B cell (primary cell): ENCODE results near the gene SIAH2. TPM values are rescaled to one million over a fixed set of nuclear protein-coding genes. Genes with fewer than 3 reads are reported as not detected.

Experiments used
- ATAC-seq: fragments of 200-7000 bp; cut with Tn5 transposase; one replicate; pipeline ENCODE4 v1.10.0; 2021; ENCODE audit warnings: low read depth, mild to moderate bottlenecking, moderate number of reproducible peaks, moderate library complexity
- CTCF ChIA-PET: fragments of 350-600 bp; sonication (Branson Sonifier 250); formaldehyde crosslinking; loops from one replicate; lab custom pipeline; 2021; ENCODE audit warnings: antibody characterized with exemption, inconsistent platforms; lab: Charles Lee
- POLR2A ChIA-PET: fragments of 350-600 bp; sonication (Branson Sonifier 250); formaldehyde crosslinking; loops from one replicate; lab custom pipeline; 2021; ENCODE audit warnings: antibody characterized with exemption; lab: Charles Lee
- DNase-seq: peaks from one replicate; pipeline ENCODE4 v3.0.0; 2013
- H2AFZ ChIP-seq: 2 replicates; pipeline ENCODE4 v1.6.1; 2012; ENCODE audit warnings: mild to moderate bottlenecking, low read depth, low read length; ENCODE audit not compliant: insufficient read depth, poor library complexity, severe bottlenecking
- H3K27ac ChIP-seq, 2 donors: 1 replicate in 1 of 2; 2 replicates in 1 of 2; pipeline ENCODE4 v1.5.1; 2012 to 2013; ENCODE audit warnings: low read length in 2 of 2, mild to moderate bottlenecking in 2 of 2, moderate library complexity in 1 of 2
- H3K27me3 ChIP-seq, 4 experiments: fragments of 200-600 bp in 1 of 4; sonication (generic) in 1 of 4; replicated peaks in 1 of 4; 1 replicate in 2 of 4; 2 replicates in 2 of 4; pipeline versions ENCODE4 v1.6.1 to v1.7.0; 2013 to 2016; ENCODE audit warnings: low read length in 3 of 4, mild to moderate bottlenecking in 2 of 4, mixed read lengths in 1 of 4, moderate library complexity in 1 of 4; ENCODE audit not compliant: insufficient read depth in 4 of 4, control insufficient read depth in 3 of 4; ENCODE audit errors: control extremely low read depth in 1 of 4
- H3K36me3 ChIP-seq, 2 experiments: replicated peaks in 1 of 2; 1 replicate in 1 of 2; 2 replicates in 1 of 2; pipeline versions ENCODE4 v1.6.1 to v1.7.1; 2013; ENCODE audit warnings: low read length in 1 of 2; ENCODE audit not compliant: insufficient read depth in 2 of 2, control insufficient read depth in 1 of 2; ENCODE audit errors: control extremely low read depth in 1 of 2, extremely low read depth in 1 of 2
- H3K4me1 ChIP-seq, 2 donors: fragments of 200-600 bp in 1 of 2; sonication (generic) in 1 of 2; 1 replicate in 1 of 2; 2 replicates in 1 of 2; pipeline versions ENCODE4 v1.5.1 to v1.6.1; 2013 to 2017; ENCODE audit warnings: low read length in 2 of 2; ENCODE audit not compliant: control insufficient read depth in 2 of 2, insufficient read depth in 2 of 2
- H3K4me2 ChIP-seq: replicated peaks from 2 replicates; pipeline ENCODE3; 2012; ENCODE audit warnings: mild to moderate bottlenecking, low read depth, low read length; ENCODE audit not compliant: poor library complexity, severe bottlenecking
- H3K4me3 ChIP-seq, 5 experiments: fragments of 200-600 bp in 1 of 5; sonication (generic) in 1 of 5; 1 replicate in 3 of 5; 2 replicates in 2 of 5; pipeline versions ENCODE4 v1.5.1 to v1.7.0; 2011 to 2016; ENCODE audit warnings: low read length in 4 of 5, mild to moderate bottlenecking in 4 of 5, low read depth in 2 of 5, control low read depth in 1 of 5, moderate library complexity in 1 of 5; ENCODE audit not compliant: insufficient read depth in 1 of 5; ENCODE audit errors: control extremely low read depth in 1 of 5, extremely low read depth in 1 of 5
- H3K79me2 ChIP-seq: fragments of 200-600 bp; sonication (generic); one replicate; pipeline ENCODE4 v1.6.0; 2016; ENCODE audit warnings: low read length; ENCODE audit not compliant: control insufficient read depth, insufficient read depth
- H3K9ac ChIP-seq: fragments of 200-600 bp; sonication (generic); 2 replicates; pipeline ENCODE4 v1.6.1; 2017; ENCODE audit warnings: mild to moderate bottlenecking, low read length, moderate library complexity
- H3K9me3 ChIP-seq, 3 donors: one replicate each; pipeline versions ENCODE4 v1.6.1 to v1.7.1; 2013; ENCODE audit warnings: low read length in 2 of 3; ENCODE audit not compliant: control insufficient read depth in 2 of 3, insufficient read depth in 1 of 3; ENCODE audit errors: control extremely low read depth in 1 of 3
- H4K20me1 ChIP-seq: 2 replicates; pipeline ENCODE4 v1.6.0; 2012; ENCODE audit warnings: mild to moderate bottlenecking, low read length; ENCODE audit not compliant: insufficient read depth, control insufficient read depth, poor library complexity, severe bottlenecking
- H3K27ac Mint-ChIP-seq: one replicate; pipeline ENCODE4 v1.8.0; 2021; ENCODE audit warnings: mixed read lengths
- H3K27me3 Mint-ChIP-seq: one replicate; pipeline ENCODE4 v1.8.0; 2021; ENCODE audit warnings: mixed read lengths
- H3K4me1 Mint-ChIP-seq: one replicate; pipeline ENCODE4 v1.8.0; 2021; ENCODE audit warnings: mixed read lengths
- H3K4me3 Mint-ChIP-seq: one replicate; pipeline ENCODE4 v1.8.0; 2021; ENCODE audit warnings: mixed read lengths
- H3K9me3 Mint-ChIP-seq: one replicate; pipeline ENCODE4 v1.8.0; 2022; ENCODE audit warnings: mixed read lengths; ENCODE audit not compliant: insufficient read depth
- EZH2 ChIP-seq: IDR thresholded peaks from 2 replicates; pipeline ENCODE4 v1.6.1; 2012; ENCODE audit warnings: borderline replicate concordance, low read depth, mild to moderate bottlenecking, moderate library complexity, low read length; ENCODE audit not compliant: insufficient read depth, poor library complexity, severe bottlenecking
- WGBS: methylation state at CpG from one replicate; pipeline ENCODE4 v1.1.5; 2013; ENCODE audit warnings: missing lambda C conversion rate; ENCODE audit not compliant: insufficient coverage; 5-methylcytosine and 5-hydroxymethylcytosine counted together
- intact Hi-C: fragments of 100-400 bp; cut with micrococcal nuclease; formaldehyde crosslinking; loops from one replicate; pipeline ENCODE4 v1.10.0; 2022
- polyA plus RNA-seq: library from polyadenylated mRNA; depleted of rRNA; stranded (reverse); fragments of >200 nt; gene quantifications from 2 replicates; pipeline ENCODE4 v1.2.3, GENCODE V29; 2012
- total RNA-seq, 2 donors: library from RNA; stranded (reverse); fragments of 120-200 nt in 1 of 2; gene quantifications; 1 replicate in 1 of 2; 2 replicates in 1 of 2; pipeline versions ENCODE4 v1.2.3 to v1.2.4, GENCODE V29; 2013 to 2022
- TF ChIP-seq, protein P1 (sequence below): fragments of 200-600 bp; IDR thresholded peaks from one replicate; pipeline ENCODE4 v1.8.0; 2022; ENCODE audit warnings: antibody characterized with exemption, mild to moderate bottlenecking

The SIAH2 gene
- total and polyA plus RNA-seq, 2 donors (not counting 1 experiment from before 2014, with no cell fraction given), result 22.3 to 83.4 TPM

DNA sequence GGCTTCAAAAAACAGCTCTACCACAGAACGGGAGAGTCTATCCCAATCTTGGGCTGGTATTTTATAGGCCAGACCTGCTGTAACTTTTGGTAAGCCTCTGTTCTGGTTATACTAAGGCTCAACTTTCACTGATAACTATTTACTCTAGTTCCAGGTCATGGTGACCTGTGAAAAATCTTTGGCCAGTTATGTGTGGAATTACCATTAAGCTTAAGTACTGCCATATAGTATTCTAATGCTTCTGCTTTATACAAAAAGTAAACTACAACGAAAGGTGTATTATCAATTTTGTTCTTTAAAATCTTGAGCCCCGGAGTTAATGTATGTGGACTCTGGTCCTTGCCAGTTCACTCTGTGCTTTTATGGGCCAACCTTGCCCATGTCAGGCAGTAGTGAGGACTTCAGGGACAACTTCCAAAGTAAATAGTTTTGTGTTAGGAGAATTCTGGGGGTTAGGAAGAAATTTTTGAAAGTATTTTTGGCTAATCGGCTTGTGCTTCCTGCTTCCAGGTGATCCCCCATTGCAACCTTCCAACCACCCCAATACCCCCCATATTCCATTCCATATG is 6.4 kb downstream of the SIAH2 start:
- H3K4me1 Mint-ChIP-seq, result peaks cover 74% of the 10 kb centered on the region
- no peak overlapping the region for H3K27ac Mint-ChIP-seq
- H3K4me3 Mint-ChIP-seq, result no peak overlapping the region
- no peak overlapping the region for H3K4me3 ChIP-seq
- no peak overlapping the region for H2AFZ ChIP-seq
- no peak for ATAC-seq
- H3K9ac ChIP-seq, result no peak overlapping the region
- H4K20me1 ChIP-seq, result peaks cover 54% of the 10 kb centered on the region
- peaks cover 0 to 8% of the 10 kb centered on the region in 2 experiments for H3K36me3 ChIP-seq
- H3K9me3 Mint-ChIP-seq, result no peaks in the 10 kb centered on the region
- no peaks in the 10 kb centered on the region for H3K27me3 Mint-ChIP-seq
- peaks cover 93% of the 10 kb centered on the region for H3K79me2 ChIP-seq
- no peaks in the 10 kb centered on the region for H3K27me3 ChIP-seq
- TF ChIP-seq, protein P1, sequence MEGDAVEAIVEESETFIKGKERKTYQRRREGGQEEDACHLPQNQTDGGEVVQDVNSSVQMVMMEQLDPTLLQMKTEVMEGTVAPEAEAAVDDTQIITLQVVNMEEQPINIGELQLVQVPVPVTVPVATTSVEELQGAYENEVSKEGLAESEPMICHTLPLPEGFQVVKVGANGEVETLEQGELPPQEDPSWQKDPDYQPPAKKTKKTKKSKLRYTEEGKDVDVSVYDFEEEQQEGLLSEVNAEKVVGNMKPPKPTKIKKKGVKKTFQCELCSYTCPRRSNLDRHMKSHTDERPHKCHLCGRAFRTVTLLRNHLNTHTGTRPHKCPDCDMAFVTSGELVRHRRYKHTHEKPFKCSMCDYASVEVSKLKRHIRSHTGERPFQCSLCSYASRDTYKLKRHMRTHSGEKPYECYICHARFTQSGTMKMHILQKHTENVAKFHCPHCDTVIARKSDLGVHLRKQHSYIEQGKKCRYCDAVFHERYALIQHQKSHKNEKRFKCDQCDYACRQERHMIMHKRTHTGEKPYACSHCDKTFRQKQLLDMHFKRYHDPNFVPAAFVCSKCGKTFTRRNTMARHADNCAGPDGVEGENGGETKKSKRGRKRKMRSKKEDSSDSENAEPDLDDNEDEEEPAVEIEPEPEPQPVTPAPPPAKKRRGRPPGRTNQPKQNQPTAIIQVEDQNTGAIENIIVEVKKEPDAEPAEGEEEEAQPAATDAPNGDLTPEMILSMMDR, result no peak
- no peak for TF ChIP-seq EZH2
- POLR2A ChIA-PET, result no interaction called here
- intact Hi-C loops, result no loop called here
- no peak overlapping the region for H3K4me2 ChIP-seq
- no peak overlapping the region for H3K27ac ChIP-seq
- peaks cover 35 to 48% of the 10 kb centered on the region in 2 donors for H3K4me1 ChIP-seq
- no peaks in the 10 kb centered on the region for H3K9me3 ChIP-seq
- CTCF ChIA-PET, result interaction anchor here (0.5 to 1.5 kb wide), 2 partner anchors 35 to 71 kb away, joined by 3 read pairs; no protein-coding TSS in a partner anchor
- WGBS, result 100% methylated on average over 2 of the region's 4 CpGs
- no peak for DNase-seq

- POLR2A ChIA-PET, result no interaction called here
- H3K4me3 Mint-ChIP-seq, result no peak overlapping the region
- 100% methylated on average over 1 of the region's 3 CpGs for WGBS
- H3K4me3 ChIP-seq, result no peak overlapping the region
- no peak overlapping the region for H2AFZ ChIP-seq
- no peak overlapping the region for H3K27ac ChIP-seq
- H3K4me1 ChIP-seq, result peaks cover 35 to 47% of the 10 kb centered on the region in 2 donors
- DNase-seq (no peak), ATAC-seq (no peak)
- H3K36me3 ChIP-seq, result peaks cover 0 to 8% of the 10 kb centered on the region in 2 experiments
- no peak overlapping the region for H3K9ac ChIP-seq
- H3K9me3 Mint-ChIP-seq, result no peaks in the 10 kb centered on the region
- peaks cover 54% of the 10 kb centered on the region for H4K20me1 ChIP-seq
- CTCF ChIA-PET, result interaction anchor here (0.5 to 1.5 kb wide), 2 partner anchors 34 to 71 kb away, joined by 3 read pairs; no protein-coding TSS in a partner anchor
- intact Hi-C loops, result no loop called here
- no peak for TF ChIP-seq EZH2
- TF ChIP-seq, protein P1, result no peak
- no peaks in the 10 kb centered on the region for H3K27me3 Mint-ChIP-seq
- peaks cover 93% of the 10 kb centered on the region for H3K79me2 ChIP-seq
- H3K9me3 ChIP-seq, result no peaks in the 10 kb centered on the region
- no peaks in the 10 kb centered on the region for H3K27me3 ChIP-seq
- H3K4me2 ChIP-seq, result no peak overlapping the region
- H3K4me1 Mint-ChIP-seq, result peaks cover 74% of the 10 kb centered on the region
- no peak overlapping the region for H3K27ac Mint-ChIP-seq
These were observed 7.1 kb downstream of the SIAH2 start for GRCh38 chr3:150755902-150756301.
